H1 (cell line): ENCODE results near the gene LIMK1. TPM values are rescaled to one million over a fixed set of nuclear protein-coding genes. Genes with fewer than 3 reads are reported as not detected.

Experiments
- CHD7 ChIP-seq: fragments of 300-600 bp; sonication (generic); IDR thresholded peaks from 2 replicates; pipeline ENCODE4 v1.7.1; 2012; ENCODE audit warnings: low read length, moderate library complexity, mild to moderate bottlenecking, inconsistent platforms; ENCODE audit not compliant: insufficient replicate concordance
- EP300 ChIP-seq, 2 experiments: IDR thresholded peaks; 1 replicate in 1 of 2; 2 replicates in 1 of 2; pipeline ENCODE4 v1.6.1; 2011 to 2012; ENCODE audit warnings: low read depth in 2 of 2, low read length in 2 of 2, mild to moderate bottlenecking in 2 of 2, borderline replicate concordance in 1 of 2, inconsistent platforms in 1 of 2, moderate library complexity in 1 of 2
- FOSL1 ChIP-seq: IDR thresholded peaks from 2 replicates; pipeline ENCODE4 v1.6.1; 2011; ENCODE audit warnings: mild to moderate bottlenecking, low read depth, low read length, moderate library complexity; ENCODE audit not compliant: insufficient read depth
- HDAC2 ChIP-seq, 2 experiments: fragments of 300-600 bp in 1 of 2; sonication (generic) in 1 of 2; IDR thresholded peaks; 2 replicates each; pipeline ENCODE4 v1.6.1; 2011 to 2012; ENCODE audit warnings: low read depth in 2 of 2, low read length in 2 of 2, mild to moderate bottlenecking in 2 of 2, moderate library complexity in 2 of 2, borderline replicate concordance in 1 of 2, inconsistent platforms in 1 of 2
- MAFK ChIP-seq: IDR thresholded peaks from 2 replicates; pipeline ENCODE4 v1.6.1; 2012; ENCODE audit warnings: low read depth, mild to moderate bottlenecking, improper control_type of control experiment, low read length
- POU5F1 ChIP-seq: IDR thresholded peaks from 2 replicates; pipeline ENCODE4 v1.6.1; 2011; ENCODE audit warnings: low read depth, mild to moderate bottlenecking, low read length, moderate library complexity
- RAD21 ChIP-seq, 2 experiments: IDR thresholded peaks in 1 of 2; conservative IDR thresholded peaks in 1 of 2; 2 replicates each; pipeline ENCODE4 v1.6.1; 2011; ENCODE audit warnings: low read depth in 2 of 2, low read length in 2 of 2, improper control_type of control experiment in 1 of 2, inconsistent platforms in 1 of 2, mild to moderate bottlenecking in 1 of 2, moderate library complexity in 1 of 2
- SIRT6 ChIP-seq: IDR thresholded peaks from one replicate; pipeline ENCODE4 v1.7.1; 2012; ENCODE audit warnings: low read length, inconsistent platforms
- SRF ChIP-seq: IDR thresholded peaks from 2 replicates; pipeline ENCODE4 v1.6.1; 2011; ENCODE audit warnings: mild to moderate bottlenecking, low read depth, low read length, moderate library complexity
- TEAD4 ChIP-seq: IDR thresholded peaks from 2 replicates; pipeline ENCODE4 v1.6.1; 2012; ENCODE audit warnings: low read depth, low read length, inconsistent platforms, mixed read lengths
- YY1 ChIP-seq: IDR thresholded peaks from 2 replicates; pipeline ENCODE4 v1.6.1; 2011; ENCODE audit warnings: low read depth, mild to moderate bottlenecking, low read length
- polyA plus RNA-seq, 7 experiments: library from polyadenylated mRNA; depleted of rRNA in 3 of 7; stranded (reverse) in 5 of 7; unstranded in 2 of 7; fragments of >200 nt in 5 of 7; fragments of 200-250 nt in 2 of 7; gene quantifications; 1 replicate in 5 of 7; 2 replicates in 1 of 7; 4 replicates in 1 of 7; pipeline versions ENCODE4 v1.2.1 to v1.2.3, GENCODE V29; 2011 to 2013; ENCODE audit warnings: missing spikeins in 2 of 7, mixed read lengths in 2 of 7
- total RNA-seq: library from RNA; stranded (reverse); fragmentation: NEBNext Ultra II Directional; extraction: Animal tissue kit (Norgen Biotek cat#: 25700); gene quantifications from 2 replicates; pipeline ENCODE4 v1.2.1, GENCODE V29; 2021

The LIMK1 gene
- total and polyA plus RNA-seq, 2 of the 8 experiments (the other 6 are each of a cell fraction or from before 2014, with no cell fraction given), result 93.5 to 108 TPM

- TF ChIP-seq CHD7 (no peak), MAFK (no peak), FOSL1 (no peak), YY1 (no peak), EP300 (IDR thresholded peaks at IDR 0.05; ENCODE audit: borderline replicate concordance in 1 of 2, low read depth in 2 of 2, low read length in 2 of 2) (no peak), TEAD4 (no peak), SRF (no peak), RAD21 (IDR thresholded peaks at IDR 0.05 in 1 of 2, conservative IDR thresholded peaks at IDR 0.05 in 1 of 2; ENCODE audit: low read depth in 2 of 2, low read length in 2 of 2) (no peak), SIRT6 (no peak), POU5F1 (no peak), HDAC2 (IDR thresholded peaks at IDR 0.05; ENCODE audit: borderline replicate concordance in 1 of 2, low read depth in 2 of 2, low read length in 2 of 2) (no peak)
Measured at GRCh38 chr7:74148491-74148890, 64.9 kb downstream of the LIMK1 start (continued).
